Keratinocyte (primary cell): ENCODE data around the gene RPAP2. TPM values are rescaled to one million over a fixed set of nuclear protein-coding genes. Genes with fewer than 3 reads are reported as not detected.

ENCODE experiments used
- DNase-seq: peaks from one replicate; pipeline ENCODE4 v3.0.0-alpha.2; 2011; ENCODE audit warnings: low read depth, missing footprints, low spot score
- FAIRE-seq: peaks from 2 replicates; lab custom pipeline; 2011; peaks lifted over from hg19 to GRCh38; lab: Jason Lieb, UNC
- H2AFZ ChIP-seq: 2 replicates; pipeline ENCODE4 v1.6.0; 2012; ENCODE audit warnings: low read length, control low read depth, inconsistent platforms; ENCODE audit not compliant: control insufficient read depth
- H3K27ac ChIP-seq: 2 replicates; pipeline ENCODE4 v1.5.1; 2011; ENCODE audit warnings: low read length; ENCODE audit not compliant: control insufficient read depth, insufficient read depth
- H3K27me3 ChIP-seq: 3 replicates; pipeline ENCODE4 v1.6.0; 2011; ENCODE audit warnings: low read length; ENCODE audit not compliant: control insufficient read depth, insufficient read depth; ENCODE audit errors: extremely low read depth
- H3K36me3 ChIP-seq, 2 experiments: 2 replicates in 1 of 2; 3 replicates in 1 of 2; pipeline ENCODE4 v1.5.1; 2011; ENCODE audit warnings: low read length in 2 of 2, mild to moderate bottlenecking in 1 of 2; ENCODE audit not compliant: control insufficient read depth in 2 of 2, insufficient read depth in 2 of 2; ENCODE audit errors: extremely low read depth in 1 of 2
- H3K4me1 ChIP-seq: 3 replicates; pipeline ENCODE4 v1.5.1; 2011; ENCODE audit warnings: low read length; ENCODE audit not compliant: control insufficient read depth, insufficient read depth; ENCODE audit errors: extremely low read depth
- H3K4me2 ChIP-seq: 3 replicates; pipeline ENCODE4 v1.6.0; 2011; ENCODE audit warnings: low read depth, low read length; ENCODE audit not compliant: control insufficient read depth, insufficient read depth; ENCODE audit errors: extremely low read depth
- H3K4me3 ChIP-seq, 3 experiments: fragments of 200-600 bp in 1 of 3; sonication (generic) in 1 of 3; 2 replicates in 2 of 3; 3 replicates in 1 of 3; pipeline ENCODE4 v1.5.1; 2011 to 2016; ENCODE audit warnings: low read length in 3 of 3, mild to moderate bottlenecking in 3 of 3, control low read depth in 2 of 3, inconsistent platforms in 1 of 3, low read depth in 1 of 3, mixed read lengths in 1 of 3, mixed run types in 1 of 3, moderate library complexity in 1 of 3; ENCODE audit not compliant: control insufficient read depth in 2 of 3, insufficient read depth in 2 of 3; ENCODE audit errors: extremely low read depth in 1 of 3
- H3K79me2 ChIP-seq: 2 replicates; pipeline ENCODE4 v1.6.0; 2012; ENCODE audit warnings: low read length; ENCODE audit not compliant: control insufficient read depth, insufficient read depth
- H3K9ac ChIP-seq: 3 replicates; pipeline ENCODE4 v1.6.0; 2011; ENCODE audit warnings: low read length; ENCODE audit not compliant: control insufficient read depth, insufficient read depth; ENCODE audit errors: extremely low read depth
- H3K9me1 ChIP-seq: 3 replicates; pipeline ENCODE4 v1.6.0; 2011; ENCODE audit warnings: low read length; ENCODE audit not compliant: control insufficient read depth, insufficient read depth; ENCODE audit errors: extremely low read depth
- H3K9me3 ChIP-seq: 2 replicates; pipeline ENCODE4 v1.5.1; 2012; ENCODE audit warnings: low read depth, low read length; ENCODE audit not compliant: control insufficient read depth
- H4K20me1 ChIP-seq: 3 replicates; pipeline ENCODE4 v1.6.0; 2011; ENCODE audit warnings: low read length; ENCODE audit not compliant: control insufficient read depth, insufficient read depth; ENCODE audit errors: extremely low read depth
- CTCF ChIP-seq, 3 experiments: IDR thresholded peaks in 1 of 3; conservative IDR thresholded peaks in 1 of 3; optimal IDR thresholded peaks in 1 of 3; 2 replicates in 2 of 3; 3 replicates in 1 of 3; pipeline versions ENCODE3 to v1.5.1; 2011; ENCODE audit warnings: low read length in 3 of 3, mild to moderate bottlenecking in 3 of 3, moderate library complexity in 2 of 3, control low read depth in 1 of 3, inconsistent platforms in 1 of 3; ENCODE audit not compliant: insufficient read depth in 2 of 3; ENCODE audit errors: extremely low read depth in 1 of 3
- EZH2 ChIP-seq: IDR thresholded peaks from one replicate; pipeline ENCODE4 v1.6.1; 2012; ENCODE audit warnings: inconsistent platforms, mild to moderate bottlenecking, low read length, moderate library complexity
- dilution Hi-C: fragments of 300-500 bp; cut with MboI; formaldehyde crosslinking; loops from one replicate; pipeline ENCODE4 v1.7.0; 2020; ENCODE audit warnings: low sequenced_read_pairs; ENCODE audit not compliant: extremely low pct_ligation_motif_present
- polyA plus RNA-seq, 5 experiments: library from polyadenylated mRNA; depleted of rRNA in 3 of 5; stranded (reverse) in 3 of 5; stranded (forward) in 1 of 5; unstranded in 1 of 5; fragments of >200 nt; gene quantifications; 1 replicate in 1 of 5; 2 replicates in 3 of 5; 3 replicates in 1 of 5; pipeline versions ENCODE4 v1.2.1 to v1.2.3, GENCODE V29; 2011 to 2012; ENCODE audit warnings: missing spikeins in 2 of 5, low read depth in 1 of 5, low replicate concordance in 1 of 5

RPAP2 gene
- polyA plus RNA-seq, 1 donor (not counting 4 experiments of a cell fraction or from before 2014, with no cell fraction given) = 21.5 TPM

GRCh38 chr1:92366040-92366395, 67.2 kb downstream of the RPAP2 start:
- H3K79me2 ChIP-seq = no peaks in the 10 kb centered on the region
- no peak for FAIRE-seq
- DNase-seq = no peak
- no peaks in the 10 kb centered on the region for H3K36me3 ChIP-seq
- no peaks in the 10 kb centered on the region for H3K4me1 ChIP-seq
- H3K9me1 ChIP-seq = no peaks in the 10 kb centered on the region
- no peaks in the 10 kb centered on the region for H3K9me3 ChIP-seq
- H2AFZ ChIP-seq = no peak overlapping the region
- no peak overlapping the region for H3K4me2 ChIP-seq
- H3K4me3 ChIP-seq = no peak overlapping the region
- TF ChIP-seq CTCF (optimal IDR thresholded peaks at IDR 0.05 in 1 of 3, IDR thresholded peaks at IDR 0.05 in 1 of 3, conservative IDR thresholded peaks at IDR 0.05 in 1 of 3; ENCODE audit: extremely low read depth in 1 of 3, insufficient read depth in 2 of 3, low read length in 3 of 3) (no peak), EZH2 (no peak)
- H3K27me3 ChIP-seq = no peaks in the 10 kb centered on the region
- no peak overlapping the region for H3K27ac ChIP-seq
- no peak overlapping the region for H3K9ac ChIP-seq
- dilution Hi-C loops = no loop called here
- H4K20me1 ChIP-seq = no peaks in the 10 kb centered on the region

GRCh38 chr1:92367496-92367895, 68.6 kb downstream of the RPAP2 start:
- FAIRE-seq = no peak

More at GRCh38 chr1:92367496-92367895, 68.6 kb downstream of the RPAP2 start:
- no peaks in the 10 kb centered on the region for H3K4me1 ChIP-seq
- H3K9ac ChIP-seq = no peak overlapping the region
- H2AFZ ChIP-seq = no peak overlapping the region
- H3K27ac ChIP-seq = no peak overlapping the region
- no peaks in the 10 kb centered on the region for H3K9me1 ChIP-seq
- no peaks in the 10 kb centered on the region for H4K20me1 ChIP-seq
- H3K27me3 ChIP-seq = no peaks in the 10 kb centered on the region
- DNase-seq = no peak
- no peaks in the 10 kb centered on the region for H3K9me3 ChIP-seq
- no peak overlapping the region for H3K4me2 ChIP-seq
- H3K36me3 ChIP-seq = no peaks in the 10 kb centered on the region
- H3K4me3 ChIP-seq = no peak overlapping the region
- no peak for TF ChIP-seq EZH2
- TF ChIP-seq CTCF (optimal IDR thresholded peaks at IDR 0.05 in 1 of 3, IDR thresholded peaks at IDR 0.05 in 1 of 3, conservative IDR thresholded peaks at IDR 0.05 in 1 of 3; ENCODE audit: extremely low read depth in 1 of 3, insufficient read depth in 2 of 3, low read length in 3 of 3) = no peak
- dilution Hi-C loops = no loop called here
- no peaks in the 10 kb centered on the region for H3K79me2 ChIP-seq
